Measurements from ENCODE around the gene C17orf107.

DNA sequence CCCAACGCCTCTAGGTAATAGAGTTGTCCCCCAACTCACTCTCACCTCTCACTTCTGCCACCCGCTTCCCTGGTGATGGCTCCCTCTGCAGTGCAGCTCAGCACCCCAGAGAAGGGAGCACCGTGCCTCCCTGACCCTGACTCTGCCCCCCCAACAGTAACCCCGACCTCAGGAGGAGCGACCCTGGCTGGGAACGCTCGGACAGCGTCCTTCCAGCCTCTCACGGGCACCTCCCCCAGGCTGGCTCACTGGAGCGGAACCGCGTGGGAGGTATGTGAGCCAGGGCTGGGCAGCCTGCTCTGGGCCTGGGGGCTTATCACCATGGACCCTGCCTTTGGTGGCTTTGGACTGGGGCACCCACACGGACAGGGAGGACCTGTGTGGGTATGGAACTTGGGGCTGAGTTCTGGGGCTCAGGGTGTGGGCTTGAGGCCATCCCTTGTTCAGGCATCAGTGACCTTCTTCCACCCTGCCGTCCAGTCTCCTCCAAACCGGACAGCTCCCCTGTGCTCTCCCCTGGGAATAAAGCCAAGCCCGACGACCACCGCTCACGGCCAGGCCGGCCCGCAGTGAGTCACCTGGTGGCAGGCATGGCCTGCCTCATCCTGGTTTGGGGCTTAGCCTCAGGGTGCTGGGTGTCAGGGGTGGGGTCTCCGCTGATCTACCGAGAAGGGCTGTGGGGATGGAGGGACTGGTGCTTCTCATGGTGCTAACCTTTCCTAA, 6.7 kb upstream of the C17orf107 start:
- TF ChIP-seq, protein P1, sequence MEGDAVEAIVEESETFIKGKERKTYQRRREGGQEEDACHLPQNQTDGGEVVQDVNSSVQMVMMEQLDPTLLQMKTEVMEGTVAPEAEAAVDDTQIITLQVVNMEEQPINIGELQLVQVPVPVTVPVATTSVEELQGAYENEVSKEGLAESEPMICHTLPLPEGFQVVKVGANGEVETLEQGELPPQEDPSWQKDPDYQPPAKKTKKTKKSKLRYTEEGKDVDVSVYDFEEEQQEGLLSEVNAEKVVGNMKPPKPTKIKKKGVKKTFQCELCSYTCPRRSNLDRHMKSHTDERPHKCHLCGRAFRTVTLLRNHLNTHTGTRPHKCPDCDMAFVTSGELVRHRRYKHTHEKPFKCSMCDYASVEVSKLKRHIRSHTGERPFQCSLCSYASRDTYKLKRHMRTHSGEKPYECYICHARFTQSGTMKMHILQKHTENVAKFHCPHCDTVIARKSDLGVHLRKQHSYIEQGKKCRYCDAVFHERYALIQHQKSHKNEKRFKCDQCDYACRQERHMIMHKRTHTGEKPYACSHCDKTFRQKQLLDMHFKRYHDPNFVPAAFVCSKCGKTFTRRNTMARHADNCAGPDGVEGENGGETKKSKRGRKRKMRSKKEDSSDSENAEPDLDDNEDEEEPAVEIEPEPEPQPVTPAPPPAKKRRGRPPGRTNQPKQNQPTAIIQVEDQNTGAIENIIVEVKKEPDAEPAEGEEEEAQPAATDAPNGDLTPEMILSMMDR (IDR thresholded peaks at IDR 0.05) = no peak
- TF ChIP-seq POLR2A (IDR thresholded peaks at IDR 0.05) = no peak
